Astrocyte (in vitro differentiated cells and primary cell): Measurements from ENCODE around the gene DYNLT1. TPM values are rescaled to one million over a fixed set of nuclear protein-coding genes. Genes with fewer than 3 reads are reported as not detected.

Source experiments
- DNase-seq: peaks from one replicate; pipeline ENCODE4 v3.0.0-alpha.2; 2010; ENCODE audit warnings: low read depth
- FAIRE-seq: peaks from 2 replicates; lab custom pipeline; 2011; peaks lifted over from hg19 to GRCh38; lab: Jason Lieb, UNC
- H2AFZ ChIP-seq: 2 replicates; pipeline ENCODE4 v1.6.0; 2012; ENCODE audit warnings: low read depth, low read length, inconsistent platforms
- H3K27ac ChIP-seq: 2 replicates; pipeline ENCODE4 v1.5.1; 2011; ENCODE audit warnings: low read depth, low read length, inconsistent platforms
- H3K27me3 ChIP-seq: 2 replicates; pipeline ENCODE4 v1.6.0; 2011; ENCODE audit warnings: low read length, inconsistent platforms; ENCODE audit not compliant: insufficient read depth
- H3K36me3 ChIP-seq: 2 replicates; pipeline ENCODE4 v1.5.1; 2011; ENCODE audit warnings: low read length, inconsistent platforms; ENCODE audit not compliant: insufficient read depth
- H3K4me1 ChIP-seq: 2 replicates; pipeline ENCODE4 v1.5.1; 2011; ENCODE audit warnings: low read length, inconsistent platforms; ENCODE audit not compliant: insufficient read depth
- H3K4me2 ChIP-seq: 2 replicates; pipeline ENCODE4 v1.6.0; 2012; ENCODE audit warnings: low read length, inconsistent platforms
- H3K4me3 ChIP-seq: 2 replicates; pipeline ENCODE4 v1.5.1; 2011; ENCODE audit warnings: low read depth, mild to moderate bottlenecking, low read length, inconsistent platforms; ENCODE audit not compliant: insufficient read depth
- H3K79me2 ChIP-seq: 2 replicates; pipeline ENCODE4 v1.6.0; 2012; ENCODE audit warnings: mild to moderate bottlenecking, low read length, inconsistent platforms; ENCODE audit not compliant: insufficient read depth
- H3K9ac ChIP-seq: 2 replicates; pipeline ENCODE4 v1.6.0; 2012; ENCODE audit warnings: mild to moderate bottlenecking, low read length, inconsistent platforms
- H3K9me3 ChIP-seq: 2 replicates; pipeline ENCODE4 v1.5.1; 2012; ENCODE audit warnings: low read depth, mild to moderate bottlenecking, low read length, inconsistent platforms; ENCODE audit not compliant: insufficient read depth
- H4K20me1 ChIP-seq: 2 replicates; pipeline ENCODE4 v1.6.0; 2012; ENCODE audit warnings: low read length, inconsistent platforms; ENCODE audit not compliant: insufficient read depth
- H3K27ac Mint-ChIP-seq: one replicate; pipeline ENCODE4 v1.8.0; 2021; ENCODE audit warnings: mild to moderate bottlenecking, mixed read lengths; ENCODE audit not compliant: unreplicated experiment
- H3K27me3 Mint-ChIP-seq: one replicate; pipeline ENCODE4 v1.8.0; 2021; ENCODE audit warnings: low read depth, mixed read lengths; ENCODE audit not compliant: unreplicated experiment
- H3K36me3 Mint-ChIP-seq: one replicate; pipeline ENCODE4 v1.8.0; 2021; ENCODE audit warnings: low read depth, mixed read lengths; ENCODE audit not compliant: unreplicated experiment
- H3K4me1 Mint-ChIP-seq: one replicate; pipeline ENCODE4 v1.8.0; 2021; ENCODE audit warnings: low read depth, mixed read lengths; ENCODE audit not compliant: unreplicated experiment
- H3K4me3 Mint-ChIP-seq: one replicate; pipeline ENCODE4 v1.8.0; 2021; ENCODE audit warnings: mild to moderate bottlenecking, moderate library complexity, mixed read lengths; ENCODE audit not compliant: unreplicated experiment
- H3K9me3 Mint-ChIP-seq: one replicate; pipeline ENCODE4 v1.8.0; 2021; ENCODE audit warnings: mild to moderate bottlenecking, mixed read lengths; ENCODE audit not compliant: unreplicated experiment
- CTCF ChIP-seq: IDR thresholded peaks from 2 replicates; pipeline ENCODE4 v1.5.1; 2011; ENCODE audit warnings: low read depth, mild to moderate bottlenecking, inconsistent platforms, low read length, moderate library complexity; ENCODE audit not compliant: insufficient read depth
- EZH2 ChIP-seq: IDR thresholded peaks from 2 replicates; pipeline ENCODE4 v1.6.1; 2012; ENCODE audit warnings: mild to moderate bottlenecking, low read length, inconsistent platforms; ENCODE audit not compliant: insufficient read depth
- total RNA-seq: library from RNA; stranded (reverse); gene quantifications from 2 replicates; pipeline ENCODE4 v1.2.1, GENCODE V29; 2021

DYNLT1 gene
- total RNA-seq, 1 donor from 2014 or later = 169 TPM

- Histone ChIP-seq H3K4me2 (no peak overlapping the region), H3K36me3 (peaks cover 45% of the 10 kb centered on the region), H3K4me1 (no peaks in the 10 kb centered on the region), H3K79me2 (no peaks in the 10 kb centered on the region), H3K9me3 (peaks cover 7% of the 10 kb centered on the region), H2AFZ (no peak overlapping the region), H3K4me3 (no peak overlapping the region), H3K27ac (no peak overlapping the region), H4K20me1 (peaks cover 4% of the 10 kb centered on the region), H3K9ac (no peak overlapping the region), H3K27me3 (no peaks in the 10 kb centered on the region)
- Mint-ChIP-seq H3K36me3 (peaks cover 32% of the 10 kb centered on the region), H3K27me3 (no peaks in the 10 kb centered on the region), H3K27ac (no peak overlapping the region), H3K4me1 (no peaks in the 10 kb centered on the region), H3K9me3 (no peaks in the 10 kb centered on the region), H3K4me3 (no peak overlapping the region)
- TF ChIP-seq EZH2 (no peak), CTCF (no peak)
- DNase-seq = no peak
- no peak for FAIRE-seq
Measured at GRCh38 chr6:158591134-158591809, 53.3 kb downstream of the DYNLT1 start.

- FAIRE-seq = no peak
- H3K4me3 ChIP-seq = no peak overlapping the region
- peaks cover 8% of the 10 kb centered on the region for H3K9me3 ChIP-seq
Measured at GRCh38 chr6:158589366-158589765, 55.2 kb downstream of the DYNLT1 start.

More at GRCh38 chr6:158589366-158589765, 55.2 kb downstream of the DYNLT1 start:
- Mint-ChIP-seq H3K4me1 (no peaks in the 10 kb centered on the region), H3K4me3 (no peak overlapping the region), H3K27me3 (no peaks in the 10 kb centered on the region), H3K27ac (no peak overlapping the region), H3K9me3 (peaks cover 3% of the 10 kb centered on the region), H3K36me3 (peaks cover 40% of the 10 kb centered on the region)
- H3K4me2 ChIP-seq = no peak overlapping the region
- H4K20me1 ChIP-seq = peaks cover 4% of the 10 kb centered on the region
- no peaks in the 10 kb centered on the region for H3K4me1 ChIP-seq
- TF ChIP-seq EZH2 = no peak
- no peak for TF ChIP-seq CTCF
- no peak overlapping the region for H3K27ac ChIP-seq
- no peaks in the 10 kb centered on the region for H3K27me3 ChIP-seq
- H3K36me3 ChIP-seq = peaks cover 60% of the 10 kb centered on the region
- DNase-seq = no peak
- H2AFZ ChIP-seq = no peak overlapping the region
- no peaks in the 10 kb centered on the region for H3K79me2 ChIP-seq
- no peak overlapping the region for H3K9ac ChIP-seq
